PC-3 (cell line): ENCODE measurements around the gene FAM13A. TPM values are rescaled to one million over a fixed set of nuclear protein-coding genes. Genes with fewer than 3 reads are reported as not detected.
A peak's percentile ranks its signal among the peaks of the same experiment; 100 is the strongest.
"Not testable (repeated sequence)": the region's sequence is repeated elsewhere in the genome, so short reads cannot be mapped to it uniquely, and the experiment has no call there.

Experiments used
- ATAC-seq: fragments of 200-7000 bp; cut with Tn5 transposase; 2 replicates; pipeline ENCODE4 v1.9.1; 2020; ENCODE audit warnings: mild to moderate bottlenecking, moderate library complexity
- BruUV-seq: library from RNA; stranded (reverse); fragments of 400-500 nt; replicated peaks from 2 replicates; lab custom pipeline; 2021; lab: Mats Ljungman, UMichigan
- CTCF ChIA-PET: fragments of 300-600 bp; sonication (Branson Sonifier 250); formaldehyde crosslinking; loops from one replicate; lab custom pipeline; 2022; ENCODE audit warnings: antibody characterized with exemption; lab: Charles Lee
- POLR2A ChIA-PET: fragments of 300-600 bp; sonication (Branson Sonifier 250); formaldehyde crosslinking; loops from one replicate; lab custom pipeline; 2022; ENCODE audit warnings: antibody characterized with exemption; ENCODE audit not compliant: unreplicated experiment; lab: Charles Lee
- DNase-seq: peaks from one replicate; pipeline ENCODE4 v3.0.0-alpha.2; 2015
- H2AFZ ChIP-seq: fragments of 300-600 bp; sonication (generic); 2 replicates; pipeline ENCODE4 v1.6.0; 2016; ENCODE audit warnings: antibody characterized with exemption, low read length
- H3F3A ChIP-seq: fragments of 300-600 bp; sonication (generic); one replicate; pipeline ENCODE4 v1.6.0; 2017; ENCODE audit warnings: antibody characterized with exemption, low read length, control low read depth, mild to moderate bottlenecking; ENCODE audit not compliant: unreplicated experiment
- H3K27ac ChIP-seq: fragments of 300-600 bp; sonication (generic); 2 replicates; pipeline ENCODE4 v1.5.1; 2016; ENCODE audit warnings: mild to moderate bottlenecking, low read length
- H3K27me3 ChIP-seq: fragments of 300-600 bp; sonication (generic); 2 replicates; pipeline ENCODE4 v1.6.1; 2016; ENCODE audit warnings: low read length, mixed read lengths
- H3K36me3 ChIP-seq: fragments of 300-600 bp; sonication (generic); 2 replicates; pipeline ENCODE4 v1.6.1; 2016; ENCODE audit warnings: low read depth, mixed run types, low read length, mixed read lengths
- H3K4me1 ChIP-seq: fragments of 300-600 bp; sonication (generic); 2 replicates; pipeline ENCODE4 v1.5.1; 2016; ENCODE audit warnings: low read length; ENCODE audit not compliant: insufficient read depth
- H3K4me2 ChIP-seq: fragments of 300-600 bp; sonication (generic); 2 replicates; pipeline ENCODE4 v1.6.0; 2016; ENCODE audit warnings: low read length
- H3K4me3 ChIP-seq: fragments of 300-600 bp; sonication (generic); 2 replicates; pipeline ENCODE4 v1.5.1; 2016; ENCODE audit warnings: mild to moderate bottlenecking, low read length, mixed read lengths
- H3K79me2 ChIP-seq: fragments of 300-600 bp; sonication (generic); 2 replicates; pipeline ENCODE4 v1.6.1; 2017; ENCODE audit warnings: low read length, mixed read lengths
- H3K9ac ChIP-seq: fragments of 300-600 bp; sonication (generic); 2 replicates; pipeline ENCODE4 v1.6.0; 2016; ENCODE audit warnings: mild to moderate bottlenecking, low read length
- H3K9me2 ChIP-seq: fragments of 300-600 bp; sonication (generic); replicated peaks from 2 replicates; pipeline ENCODE4 v1.6.1; 2016; ENCODE audit warnings: mixed run types, low read length, mixed read lengths
- H3K9me3 ChIP-seq: fragments of 300-600 bp; sonication (generic); 2 replicates; pipeline ENCODE4 v1.6.1; 2016; ENCODE audit warnings: low read length, mixed read lengths
- H4K20me1 ChIP-seq: fragments of 300-600 bp; sonication (generic); 2 replicates; pipeline ENCODE4 v1.6.1; 2016; ENCODE audit warnings: low read length, mixed read lengths
- CTCF ChIP-seq: fragments of 300-600 bp; sonication (generic); conservative IDR thresholded peaks from 2 replicates; pipeline ENCODE4 v1.5.1; 2017; ENCODE audit warnings: antibody characterized with exemption, low read depth, mild to moderate bottlenecking, low read length
- EZH2 ChIP-seq: fragments of 300-600 bp; sonication (generic); IDR thresholded peaks from one replicate; pipeline ENCODE4 v1.6.1; 2017; ENCODE audit warnings: antibody characterized with exemption, mild to moderate bottlenecking, low read length; ENCODE audit not compliant: unreplicated experiment
- EZH2phosphoT487 ChIP-seq: fragments of 300-600 bp; sonication (generic); IDR thresholded peaks from 2 replicates; pipeline ENCODE4 v1.6.1; 2018; ENCODE audit warnings: mild to moderate bottlenecking, antibody characterized with exemption, low read length, borderline replicate concordance
- intact Hi-C: fragments of 100-400 bp; cut with micrococcal nuclease; formaldehyde crosslinking; loops from 2 replicates; pipeline ENCODE4 v1.9.0; 2023
- total RNA-seq: library from RNA; depleted of rRNA; stranded (reverse); fragments of >200 nt; gene quantifications from 2 replicates; pipeline ENCODE4 v1.2.3, GENCODE V29; 2014

The FAM13A gene
- total RNA-seq, 1 experiment from 2014 or later: 8.6 TPM

GRCh38 chr4:89006307-89006706 is 50.7 kb downstream of the FAM13A start:
- CTCF ChIA-PET: no interaction called here
- no peaks in the 10 kb centered on the region for H3K9me3 ChIP-seq

GRCh38 chr4:89005066-89005465 is 51.9 kb downstream of the FAM13A start:
- H3K27me3 ChIP-seq, H2AFZ ChIP-seq, H3K9ac ChIP-seq, H3K4me2 ChIP-seq, POLR2A ChIA-PET, ATAC-seq, intact Hi-C loops, BruUV-seq, CTCF ChIA-PET, H3K79me2 ChIP-seq, H4K20me1 ChIP-seq, H3K9me3 ChIP-seq, DNase-seq, H3F3A ChIP-seq, H3K27ac ChIP-seq, H3K9me2 ChIP-seq, H3K4me3 ChIP-seq, H3K36me3 ChIP-seq: not testable (repeated sequence)
- peaks cover 21% of the 10 kb centered on the region for H3K4me1 ChIP-seq

More at GRCh38 chr4:89006307-89006706, 50.7 kb downstream of the FAM13A start:
- H4K20me1 ChIP-seq: no peaks in the 10 kb centered on the region
- TF ChIP-seq CTCF (no peak), EZH2 (no peak), EZH2phosphoT487 (no peak)
- no peaks in the 10 kb centered on the region for H3K9me2 ChIP-seq
- H3K27me3 ChIP-seq: no peaks in the 10 kb centered on the region
- H3K4me1 ChIP-seq: peaks cover 11% of the 10 kb centered on the region
- no TSS peak for BruUV-seq
- no peak overlapping the region for H3K9ac ChIP-seq
- H3K79me2 ChIP-seq: no peaks in the 10 kb centered on the region
- no peaks in the 10 kb centered on the region for H3F3A ChIP-seq
- no peak overlapping the region for H3K27ac ChIP-seq
- POLR2A ChIA-PET: no interaction called here
- H3K4me2 ChIP-seq: no peak overlapping the region
- no peak overlapping the region for H3K4me3 ChIP-seq
- intact Hi-C loops: no loop called here
- no peak for ATAC-seq
- H2AFZ ChIP-seq: no peak overlapping the region
- no peaks in the 10 kb centered on the region for H3K36me3 ChIP-seq
- no peak for DNase-seq

- BruUV-seq: no TSS peak
- CTCF ChIA-PET: no interaction called here
Observed at GRCh38 chr4:89001647-89002445, 55.1 kb downstream of the FAM13A start.

More at GRCh38 chr4:89001647-89002445, 55.1 kb downstream of the FAM13A start:
- H4K20me1 ChIP-seq: no peaks in the 10 kb centered on the region
- peak; percentile 54 for ATAC-seq
- peak overlapping the region; percentile 10; the same call in 1 of the 2 replicates for H3K27ac ChIP-seq
- 0 out of 2 replicates have a peak overlapping the region, but pooled peaks have one; percentile 21 for H2AFZ ChIP-seq
- H3K9me3 ChIP-seq: no peaks in the 10 kb centered on the region
- H3K27me3 ChIP-seq: no peaks in the 10 kb centered on the region
- intact Hi-C loops: loop anchor here (5.0 kb wide), 1 partner anchor 40 kb away; no protein-coding TSS in a partner anchor
- H3K4me1 ChIP-seq: peaks cover 21% of the 10 kb centered on the region
- no peaks in the 10 kb centered on the region for H3F3A ChIP-seq
- H3K36me3 ChIP-seq: no peaks in the 10 kb centered on the region
- no peak for DNase-seq
- H3K9ac ChIP-seq: no peak overlapping the region
- POLR2A ChIA-PET: no interaction called here
- no peak overlapping the region for H3K4me3 ChIP-seq
- H3K9me2 ChIP-seq: no peaks in the 10 kb centered on the region
- peak overlapping the region; percentile 3; the same call in 1 of the 2 replicates for H3K4me2 ChIP-seq
- TF ChIP-seq EZH2 (no peak), CTCF (no peak), EZH2phosphoT487 (no peak)
- H3K79me2 ChIP-seq: no peaks in the 10 kb centered on the region
